ENCODE data around the gene FSTL5. TPM values are rescaled to one million over a fixed set of nuclear protein-coding genes. Genes with fewer than 3 reads are reported as not detected.

Gene FSTL5
- total and polyA plus RNA-seq, 2 donors (not counting 3 experiments of a cell fraction or from before 2014, with no cell fraction given), result 1.3 to 1.9 TPM

- no peaks in the 10 kb centered on the region for H3K27me3 ChIP-seq (ENCODE audit: control insufficient read depth in 2 of 2, insufficient read depth in 2 of 2, low read length in 2 of 2)
- no peak overlapping the region for H3K9ac ChIP-seq (replicated peaks; ENCODE audit: extremely low read depth, insufficient read depth, low read length)
- no peak overlapping the region for H3K4me2 ChIP-seq (ENCODE audit: insufficient read depth, low read length)
- no peak for TF ChIP-seq GATA2 (IDR thresholded peaks at IDR 0.05; ENCODE audit: insufficient read depth, insufficient read length, low read depth, low read length)
- no peak for TF ChIP-seq POLR2AphosphoS5 (IDR thresholded peaks at IDR 0.05; ENCODE audit: insufficient read depth, low read depth, low read length)
- TF ChIP-seq, protein P1, sequence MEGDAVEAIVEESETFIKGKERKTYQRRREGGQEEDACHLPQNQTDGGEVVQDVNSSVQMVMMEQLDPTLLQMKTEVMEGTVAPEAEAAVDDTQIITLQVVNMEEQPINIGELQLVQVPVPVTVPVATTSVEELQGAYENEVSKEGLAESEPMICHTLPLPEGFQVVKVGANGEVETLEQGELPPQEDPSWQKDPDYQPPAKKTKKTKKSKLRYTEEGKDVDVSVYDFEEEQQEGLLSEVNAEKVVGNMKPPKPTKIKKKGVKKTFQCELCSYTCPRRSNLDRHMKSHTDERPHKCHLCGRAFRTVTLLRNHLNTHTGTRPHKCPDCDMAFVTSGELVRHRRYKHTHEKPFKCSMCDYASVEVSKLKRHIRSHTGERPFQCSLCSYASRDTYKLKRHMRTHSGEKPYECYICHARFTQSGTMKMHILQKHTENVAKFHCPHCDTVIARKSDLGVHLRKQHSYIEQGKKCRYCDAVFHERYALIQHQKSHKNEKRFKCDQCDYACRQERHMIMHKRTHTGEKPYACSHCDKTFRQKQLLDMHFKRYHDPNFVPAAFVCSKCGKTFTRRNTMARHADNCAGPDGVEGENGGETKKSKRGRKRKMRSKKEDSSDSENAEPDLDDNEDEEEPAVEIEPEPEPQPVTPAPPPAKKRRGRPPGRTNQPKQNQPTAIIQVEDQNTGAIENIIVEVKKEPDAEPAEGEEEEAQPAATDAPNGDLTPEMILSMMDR (IDR thresholded peaks at IDR 0.05; ENCODE audit: extremely low read depth in 1 of 2, insufficient read depth in 1 of 2, low read depth in 1 of 2, low read length in 2 of 2), result no peak
- no peak for TF ChIP-seq JUN (IDR thresholded peaks at IDR 0.05; ENCODE audit: borderline replicate concordance, insufficient read depth, insufficient read length, low read depth)
- TF ChIP-seq, protein P2, sequence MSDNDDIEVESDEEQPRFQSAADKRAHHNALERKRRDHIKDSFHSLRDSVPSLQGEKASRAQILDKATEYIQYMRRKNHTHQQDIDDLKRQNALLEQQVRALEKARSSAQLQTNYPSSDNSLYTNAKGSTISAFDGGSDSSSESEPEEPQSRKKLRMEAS (IDR thresholded peaks at IDR 0.05; ENCODE audit: insufficient read depth, insufficient read length), result no peak
- TF ChIP-seq FOS (IDR thresholded peaks at IDR 0.05; ENCODE audit: borderline replicate concordance, insufficient read depth, low read length), result no peak
- no peak for TF ChIP-seq MYC (IDR thresholded peaks at IDR 0.05; ENCODE audit: low read depth, low read length)
- no peak for TF ChIP-seq EZH2 (IDR thresholded peaks at IDR 0.05; ENCODE audit: borderline replicate concordance, low read depth, low read length, severe bottlenecking)
- no peak for TF ChIP-seq POLR2A (IDR thresholded peaks at IDR 0.05; ENCODE audit: low read depth, low read length)
- intact Hi-C loops (cut with micrococcal nuclease), result no loop called here
- no peaks in the 10 kb centered on the region for H3K9me1 ChIP-seq (replicated peaks; ENCODE audit: control insufficient read depth, extremely low read depth, insufficient read depth, low read length)
- no peak overlapping the region for H3K4me3 ChIP-seq (replicated peaks in 1 of 3; ENCODE audit: insufficient read depth in 1 of 3, low read depth in 1 of 3, low read length in 3 of 3)
- no peaks in the 10 kb centered on the region for H3K9me3 ChIP-seq (replicated peaks; ENCODE audit: control insufficient read depth, insufficient read depth, low read length)
- H2AFZ ChIP-seq (ENCODE audit: low read depth, low read length), result no peak overlapping the region
- ChIA-PET POLR2A (no interaction called here), CTCF (no interaction called here)
- dilution Hi-C loops (cut with MboI; ENCODE audit: extremely low pct_ligation_motif_present, low sequenced_read_pairs), result no loop called here
- H4K20me1 ChIP-seq (replicated peaks; ENCODE audit: control insufficient read depth, extremely low read depth, insufficient read depth, low read length), result no peaks in the 10 kb centered on the region
- no peak overlapping the region for H3K27ac ChIP-seq (ENCODE audit: insufficient read depth, low read depth, low read length)
- FAIRE-seq (no peak), DNase-seq (ENCODE audit: low read depth, low spot score) (no peak)
- no peaks in the 10 kb centered on the region for H3K36me3 ChIP-seq (ENCODE audit: control insufficient read depth in 2 of 2, extremely low read depth in 1 of 2, insufficient read depth in 2 of 2, low read length in 2 of 2)
- H3K4me1 ChIP-seq (ENCODE audit: control insufficient read depth, extremely low read depth, insufficient read depth, low read length), result no peaks in the 10 kb centered on the region
- BruUV-seq (replicated peaks), result no TSS peak
- H3K79me2 ChIP-seq (ENCODE audit: control insufficient read depth, insufficient read depth, low read length), result no peaks in the 10 kb centered on the region
Measured at GRCh38 chr4:161656594-161656993, 507.2 kb downstream of the FSTL5 start.

Data from endothelial cell of umbilical vein (primary cell).